Measurements from ENCODE around the gene PYHIN1.

PYHIN1 gene

DNA sequence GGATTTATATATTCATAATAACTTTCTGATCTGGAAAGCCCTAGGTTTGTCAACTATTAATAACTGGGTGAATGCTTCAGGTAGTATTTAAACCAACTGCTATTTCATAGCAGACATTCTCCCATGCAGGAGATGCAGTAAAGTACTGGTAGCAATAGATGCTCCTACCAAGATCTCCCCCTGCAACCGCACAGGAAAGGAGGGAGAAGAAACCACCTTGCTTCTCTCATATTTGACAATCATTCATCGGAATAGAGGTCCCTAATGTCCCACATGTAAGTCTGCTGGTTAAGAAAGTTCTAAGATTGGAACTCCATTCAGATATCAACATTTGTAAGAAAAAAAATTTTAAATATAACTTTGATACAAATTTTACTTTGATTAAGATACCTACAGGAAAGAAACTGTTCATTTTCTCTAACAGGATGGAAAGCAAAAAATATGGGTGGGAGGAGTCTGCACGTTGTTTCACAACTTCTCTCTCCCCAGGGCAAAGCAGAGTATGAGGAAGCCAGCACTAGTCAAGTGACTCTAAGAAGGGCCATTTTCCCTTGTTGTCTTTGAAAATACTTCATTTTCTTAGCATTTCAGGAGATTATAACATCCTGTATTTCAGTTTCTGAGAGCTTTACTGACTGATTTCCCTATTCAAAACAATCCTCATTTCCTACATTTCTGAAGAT lies at the start of gene PYHIN1:
Gene PYHIN1, plus strand, starts transcription at position 498 of the 683 bp plus-strand sequence. CDS start 5,359 bp downstream, outside the sequence.
- DNase-seq = peak in 1 of 4 experiments; percentile 8

- DNase-seq = no peak
These were observed 37.7 kb upstream of the PYHIN1 start for GRCh38 chr1:158893654-158894053.

- DNase-seq = no peak
These were observed 32.6 kb upstream of the PYHIN1 start for GRCh38 chr1:158898722-158899121.

DNA sequence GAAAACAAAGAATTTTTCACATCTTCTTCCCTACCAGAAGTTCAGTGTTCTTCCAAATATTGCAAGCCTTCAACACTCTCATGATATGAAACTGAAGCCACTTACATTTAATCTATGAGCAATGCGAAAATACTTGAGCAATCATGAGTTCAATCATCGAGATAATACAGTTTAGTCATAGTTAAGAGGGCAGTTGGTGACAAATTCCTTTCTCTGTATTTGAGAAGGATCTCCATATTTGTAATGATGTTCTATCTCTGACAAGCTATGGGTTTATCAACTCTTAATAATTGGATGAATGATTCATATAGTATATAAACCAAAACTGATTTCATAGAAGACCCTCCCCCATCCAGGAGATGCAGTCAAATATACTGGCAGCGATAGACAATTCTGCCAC lies 29.7 kb upstream of the PYHIN1 start:
- no peak for DNase-seq

- DNase-seq = no peak
These were observed 15.3 kb upstream of the PYHIN1 start for GRCh38 chr1:158916085-158916484.

DNA sequence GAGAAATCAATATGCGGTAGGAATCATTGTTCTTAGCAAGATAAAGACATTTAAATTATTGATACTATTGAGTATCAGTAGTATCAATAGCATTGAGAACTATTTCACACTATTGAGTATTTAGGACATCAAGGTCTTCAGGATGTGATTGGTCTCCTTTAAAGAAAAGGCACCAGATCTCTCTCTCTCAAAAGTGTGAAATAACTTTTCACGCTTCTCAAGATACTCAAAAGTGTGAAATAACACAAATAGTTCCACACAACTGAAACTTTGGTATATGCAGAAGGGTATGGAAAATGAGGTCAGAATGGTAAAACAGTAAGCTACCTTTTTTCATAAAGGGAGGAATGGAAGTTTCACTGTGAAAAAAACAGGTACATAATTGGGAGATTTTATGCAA lies 6.7 kb upstream of the PYHIN1 start:
- no peak for DNase-seq

DNA sequence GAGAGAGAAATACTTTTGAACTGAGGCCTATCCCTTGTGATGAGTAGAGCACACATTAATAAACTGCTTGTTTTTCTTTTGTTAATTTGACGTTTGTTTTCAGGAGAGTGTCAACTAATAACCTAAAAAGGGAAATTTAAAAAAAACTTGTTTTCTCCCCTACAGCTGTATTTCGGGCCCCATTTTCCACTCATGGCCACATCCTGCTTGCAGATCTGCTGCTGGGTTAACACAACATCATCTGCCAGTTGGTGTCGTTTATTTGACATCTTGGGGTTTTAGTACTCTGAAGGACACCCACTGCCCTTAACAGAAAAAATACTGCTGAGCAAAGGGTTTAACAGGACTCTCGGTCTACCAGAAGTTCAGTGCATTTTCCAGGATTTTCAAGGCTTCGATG lies 848 bp upstream of the PYHIN1 start:
- DNase-seq = peak in 2 of 4 experiments; percentile 6 to 29

DNA sequence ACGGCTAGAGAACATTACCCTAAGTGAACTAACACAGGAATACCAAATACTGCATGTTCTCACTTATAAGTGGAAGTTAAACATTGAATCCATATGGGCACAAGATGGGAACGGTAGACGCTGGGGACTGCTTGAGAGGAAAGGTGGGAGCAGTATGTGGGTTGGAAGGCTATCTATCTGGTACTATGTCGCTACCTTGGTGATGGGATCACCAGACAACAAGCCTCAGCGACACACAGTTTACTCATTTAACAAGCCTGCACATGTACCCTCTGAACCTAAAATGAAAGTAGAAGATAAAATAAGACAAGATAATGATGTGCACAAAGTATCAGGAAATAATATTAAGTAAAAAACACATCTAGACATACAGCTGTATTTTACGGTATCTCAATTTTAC lies 819 bp downstream of the PYHIN1 start:
- no peak for DNase-seq

DNA sequence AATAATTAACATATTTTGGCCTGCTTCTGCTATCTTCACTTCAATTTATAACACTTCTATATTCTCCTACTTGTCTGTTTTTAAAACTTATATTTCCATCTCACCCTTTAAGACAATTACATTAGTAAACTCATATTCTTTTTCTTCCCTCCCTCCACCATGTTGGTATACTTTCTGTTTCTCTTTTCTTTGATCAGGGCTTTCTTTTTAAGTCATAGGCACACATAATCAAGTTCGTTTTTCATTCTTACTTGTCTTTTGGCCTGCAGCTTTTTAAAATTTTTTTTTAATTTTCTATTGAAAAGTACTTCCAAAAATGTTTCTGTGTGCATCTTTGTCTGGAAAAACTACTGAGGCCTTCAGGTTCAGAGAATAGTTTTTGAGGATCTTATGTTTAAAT lies 2.3 kb downstream of the PYHIN1 start:
- no peak for DNase-seq

DNA sequence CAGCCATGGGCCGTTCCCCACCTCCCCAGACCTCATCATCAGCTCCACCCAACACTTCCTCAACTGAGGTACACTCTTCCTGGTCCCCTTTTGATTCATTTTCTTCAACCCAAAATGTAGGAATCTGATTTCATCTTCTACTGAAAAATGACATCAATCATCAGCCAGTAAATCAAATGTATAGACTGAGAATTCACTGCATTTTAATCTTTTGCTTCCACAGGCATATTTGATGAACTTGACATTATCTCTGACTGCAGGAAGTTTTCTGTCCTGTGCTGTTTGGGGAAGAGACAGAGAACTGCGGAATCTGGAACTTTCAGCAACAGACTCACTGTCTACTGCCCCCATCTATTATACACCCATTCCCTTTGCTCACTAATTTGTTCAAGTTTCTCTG lies 7.8 kb downstream of the PYHIN1 start:
- DNase-seq = no peak

DNA sequence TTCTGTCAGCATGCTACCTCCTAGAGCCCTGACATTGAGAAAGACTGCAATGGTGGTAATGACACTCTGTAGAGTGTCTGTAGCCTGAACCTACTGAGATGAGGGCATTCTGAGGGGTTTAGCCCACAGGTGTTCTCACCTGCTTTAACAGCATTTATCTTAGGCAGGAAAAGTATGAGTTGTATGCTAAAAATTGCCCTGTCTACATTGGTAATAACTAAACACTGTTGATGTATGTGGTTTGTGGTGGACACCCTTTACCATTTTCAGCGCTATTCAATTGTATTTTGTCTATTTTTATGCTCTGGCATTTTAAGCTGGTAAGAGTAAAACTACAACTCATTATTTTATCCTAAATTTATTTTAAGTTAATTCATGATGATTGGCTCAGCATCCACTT lies 10.0 kb downstream of the PYHIN1 start:
- DNase-seq = no peak

DNA sequence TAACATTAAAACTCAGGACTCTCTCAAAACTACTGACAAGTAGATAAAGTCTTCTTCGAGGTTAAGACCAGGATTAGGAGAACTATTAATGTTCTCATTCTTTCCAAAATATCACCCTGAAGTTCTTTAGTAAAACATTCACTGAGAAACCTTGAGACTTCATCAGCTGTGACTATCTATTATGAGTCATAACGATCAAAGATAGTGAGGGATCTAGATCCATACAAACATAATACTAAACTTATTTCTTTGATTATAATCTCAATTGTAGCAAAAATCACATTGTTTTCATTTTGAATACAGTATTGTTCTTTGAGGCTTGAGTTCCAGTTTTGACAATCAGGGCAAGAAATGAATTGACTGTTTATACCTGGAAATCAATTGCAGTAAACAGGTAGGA lies 11.1 kb downstream of the PYHIN1 start:
- DNase-seq = no peak

GRCh38 chr1:158943059-158943458 lies 11.7 kb downstream of the PYHIN1 start:
- DNase-seq = no peak

- no peak for DNase-seq
These were observed 13.7 kb downstream of the PYHIN1 start for GRCh38 chr1:158945061-158945460.

- DNase-seq = no peak
These were observed 15.4 kb downstream of the PYHIN1 start for GRCh38 chr1:158946785-158947184.

DNA sequence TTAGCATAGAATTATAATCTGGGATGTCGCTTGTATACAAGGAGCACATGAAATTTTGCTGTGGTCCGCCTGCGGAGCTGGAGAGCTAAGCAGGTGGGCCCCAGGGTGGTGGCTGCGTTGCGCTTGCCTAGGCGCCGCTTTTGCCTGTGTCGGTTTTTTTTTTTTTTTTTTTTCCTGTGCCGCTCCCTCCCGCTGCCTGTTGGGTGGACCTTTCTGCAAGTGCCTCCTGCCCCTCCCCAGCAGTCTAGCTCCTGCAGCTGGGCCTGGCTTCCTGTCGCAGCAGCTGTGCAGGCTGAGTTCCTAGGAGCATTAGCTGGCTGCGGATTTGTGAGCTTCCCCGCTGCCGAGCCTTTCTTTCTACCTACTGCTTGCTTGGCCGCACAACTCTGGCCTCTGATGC lies 20.6 kb downstream of the PYHIN1 start:
- no peak for DNase-seq

GRCh38 chr1:158952416-158952815 lies 21.1 kb downstream of the PYHIN1 start:
- DNase-seq = no peak

GRCh38 chr1:158961178-158961577 lies 29.8 kb downstream of the PYHIN1 start:
- DNase-seq = no peak

- no peak for DNase-seq
These were observed 31.6 kb downstream of the PYHIN1 start for GRCh38 chr1:158962983-158963382.

GRCh38 chr1:158969166-158969565 lies 37.8 kb downstream of the PYHIN1 start:
- DNase-seq = no peak

GRCh38 chr1:158969855-158970254 lies 38.5 kb downstream of the PYHIN1 start:
- DNase-seq = no peak

GRCh38 chr1:158972841-158973240 lies 41.5 kb downstream of the PYHIN1 start:
- DNase-seq = no peak

GRCh38 chr1:158976219-158976618 lies 44.9 kb downstream of the PYHIN1 start:
- no peak for DNase-seq

DNA sequence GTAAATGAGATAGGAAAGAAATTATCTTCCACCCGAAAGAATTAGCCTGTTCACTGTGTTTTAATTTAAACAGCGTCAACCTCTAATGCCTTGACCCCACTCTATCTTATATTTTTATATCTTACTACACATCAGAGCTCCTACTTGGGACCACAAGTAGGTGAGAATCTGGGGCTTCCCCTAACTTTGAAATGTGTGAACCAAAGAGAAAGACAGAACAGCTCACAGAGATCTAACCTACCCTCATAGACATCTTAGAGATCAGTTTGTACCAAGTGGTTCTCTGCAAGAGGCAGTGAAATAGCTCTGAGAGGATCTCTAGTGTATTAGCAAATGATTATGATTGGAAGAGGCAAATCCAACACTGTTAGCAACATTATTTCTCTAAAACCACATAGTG lies 47.4 kb downstream of the PYHIN1 start:
- DNase-seq = no peak

- no peak for DNase-seq
These were observed 47.9 kb downstream of the PYHIN1 start for GRCh38 chr1:158979229-158979628.

Measured in activated CD4-positive, CD25-positive, alpha-beta regulatory T cell (primary cell).